HEK293 (cell line): Measurements from ENCODE around the gene B3GALT5.

Source experiments
- AEBP2 ChIP-seq: fragments of 450-650 bp; formaldehyde crosslinking; IDR thresholded peaks from 2 replicates; pipeline ENCODE4 v1.5.1; 2016; ENCODE audit warnings: missing biosample characterization, missing genetic modification characterization, borderline replicate concordance
- CTCF ChIP-seq: fragments of 450-650 bp; formaldehyde crosslinking; IDR thresholded peaks from 2 replicates; pipeline ENCODE4 v1.5.1; 2016; ENCODE audit warnings: missing biosample characterization, missing genetic modification characterization
- IKZF3 ChIP-seq: fragments of 450-650 bp; IDR thresholded peaks from 2 replicates; pipeline ENCODE4 v1.5.0; 2018; ENCODE audit warnings: missing biosample characterization, mild to moderate bottlenecking, missing genetic modification characterization, moderate library complexity
- REST ChIP-seq: fragments of 450-650 bp; formaldehyde crosslinking; IDR thresholded peaks from 2 replicates; pipeline ENCODE4 v1.5.1; 2016; ENCODE audit warnings: missing biosample characterization, missing genetic modification characterization
- ZBTB21 ChIP-seq: fragments of 450-650 bp; formaldehyde crosslinking; IDR thresholded peaks from 2 replicates; pipeline ENCODE4 v1.5.1; 2017; ENCODE audit warnings: missing biosample characterization, missing genetic modification characterization
- ZNF18 ChIP-seq: fragments of 450-650 bp; formaldehyde crosslinking; IDR thresholded peaks from 2 replicates; pipeline ENCODE4 v1.5.1; 2016; ENCODE audit warnings: missing biosample characterization, missing genetic modification characterization
- ZNF302 ChIP-seq: fragments of 450-650 bp; formaldehyde crosslinking; IDR thresholded peaks from 2 replicates; pipeline ENCODE4 v1.5.1; 2016; ENCODE audit warnings: missing biosample characterization, missing genetic modification characterization, low read depth
- ZNF560 ChIP-seq: fragments of 450-650 bp; formaldehyde crosslinking; IDR thresholded peaks from 2 replicates; pipeline ENCODE4 v1.5.1; 2017; ENCODE audit warnings: missing biosample characterization, missing genetic modification characterization, borderline replicate concordance

- no peak for TF ChIP-seq IKZF3 (tag by site-specific recombination)
- TF ChIP-seq ZNF560 (tag by site-specific recombination), result no peak
- no peak for TF ChIP-seq CTCF (tag by site-specific recombination)
- no peak for TF ChIP-seq ZNF18
- no peak for TF ChIP-seq AEBP2 (tag by site-specific recombination)
- TF ChIP-seq REST (tag by site-specific recombination), result no peak
- no peak for TF ChIP-seq ZNF302 (tag by site-specific recombination)
- TF ChIP-seq ZBTB21 (tag by site-specific recombination), result no peak
These were observed 72.5 kb downstream of the B3GALT5 start for GRCh38 chr21:39685236-39685635.
